ENCODE results near the gene PARD6G.

DNA sequence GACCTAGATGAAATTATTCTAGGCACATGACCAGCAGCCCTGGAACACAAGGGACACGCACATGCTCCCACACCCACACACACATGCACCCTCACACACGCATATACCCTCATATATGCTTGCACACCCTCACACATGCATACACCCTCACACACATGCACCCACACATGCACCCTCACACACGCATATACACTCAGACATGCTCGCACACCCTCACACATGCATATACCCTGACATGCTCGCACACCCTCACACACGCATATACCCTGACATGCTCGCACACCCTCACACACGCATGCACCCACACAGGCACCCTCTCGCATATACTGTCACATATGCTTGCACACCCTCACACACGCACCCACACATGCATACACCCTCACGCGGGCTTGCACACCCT, 61.8 kb downstream of the PARD6G start:
- no peak for TF ChIP-seq POLR2AphosphoS5 (IDR thresholded peaks at IDR 0.05; ENCODE audit: low read depth, low read length)
- TF ChIP-seq POLR2A (IDR thresholded peaks at IDR 0.05; ENCODE audit: low read depth, low read length) = no peak
- no peak for TF ChIP-seq POU2F2 (IDR thresholded peaks at IDR 0.05; ENCODE audit: low read depth, low read length)
